GM18517 (cell line): ENCODE results near the gene WNT3A.

Experiments used
- ATAC-seq: cut with Tn5 transposase; IDR thresholded peaks from one replicate; pipeline ENCODE4 v1.9.1; 2021; ENCODE audit warnings: mild to moderate bottlenecking, moderate library complexity; ENCODE audit not compliant: unreplicated experiment

WNT3A gene

DNA sequence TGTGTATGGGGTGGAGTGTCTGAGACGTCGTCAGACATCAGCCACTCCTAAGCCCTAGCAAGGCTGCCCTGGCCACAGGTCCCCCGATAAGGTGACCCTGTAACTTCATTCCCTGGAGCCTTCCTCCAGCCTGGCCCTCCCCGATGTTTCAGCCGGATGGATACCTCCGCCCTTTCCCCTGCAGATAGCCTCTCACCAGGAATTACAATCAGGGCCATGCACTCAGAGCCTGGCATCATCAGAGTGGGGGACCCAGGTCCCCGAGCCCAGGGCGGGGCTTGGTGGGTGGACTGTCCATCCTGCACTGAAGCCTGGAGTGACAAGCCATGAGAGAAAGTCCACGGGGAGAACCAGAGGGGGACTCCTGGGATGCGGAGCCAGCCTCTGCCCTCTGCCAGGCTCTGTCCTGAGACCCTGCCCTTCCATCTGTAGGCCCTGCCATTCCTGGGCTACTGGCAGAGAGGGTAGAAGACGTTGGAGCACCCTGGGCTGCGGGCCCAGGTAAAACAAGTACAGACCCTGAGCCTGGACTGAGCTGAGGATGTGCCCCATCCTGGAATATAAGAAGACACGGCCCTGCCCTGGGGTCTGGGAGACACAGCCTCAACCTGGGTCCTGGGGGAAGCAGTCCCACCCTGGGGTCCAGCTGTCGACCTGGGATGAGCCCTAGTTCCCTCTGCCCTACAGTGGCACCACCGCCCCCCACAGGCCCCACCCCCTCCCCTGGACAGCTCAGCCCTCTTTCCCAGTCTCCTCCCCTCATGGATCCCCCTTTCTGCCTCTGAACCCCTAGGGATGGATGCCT is 58.9 kb downstream of the WNT3A start:
- no peak for ATAC-seq

- ATAC-seq = no peak
These were observed 59.6 kb downstream of the WNT3A start for GRCh38 chr1:228066416-228066815.

- no peak for ATAC-seq
These were observed 60.3 kb downstream of the WNT3A start for GRCh38 chr1:228066891-228067654.

- no peak for ATAC-seq
These were observed 61.6 kb downstream of the WNT3A start for GRCh38 chr1:228068359-228068758.

- no peak for ATAC-seq
These were observed 63.4 kb downstream of the WNT3A start for GRCh38 chr1:228070173-228070572.

DNA sequence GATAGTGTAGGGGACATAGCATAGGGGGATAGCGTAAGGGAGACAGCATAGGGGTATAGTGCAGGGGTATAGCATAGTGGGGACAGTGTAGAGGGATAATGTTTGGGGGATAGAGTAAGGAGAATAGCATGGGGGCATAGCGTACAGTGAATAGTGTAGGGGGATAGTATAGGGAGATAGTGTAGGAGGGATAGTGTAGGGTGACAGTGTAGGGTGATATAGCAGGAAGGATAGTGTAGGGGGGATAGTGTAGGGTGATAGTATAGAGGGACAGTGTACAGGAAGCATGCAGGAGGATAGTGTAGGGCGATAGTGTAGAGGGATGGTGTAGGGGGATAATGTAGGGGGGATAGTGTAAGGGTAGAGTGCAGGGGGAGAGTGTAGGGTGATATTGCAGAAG is 64.1 kb downstream of the WNT3A start:
- no peak for ATAC-seq

- no peak for ATAC-seq
These were observed 65.2 kb downstream of the WNT3A start for GRCh38 chr1:228071839-228072657.

GRCh38 chr1:228072658-228073043 is 65.9 kb downstream of the WNT3A start:
- no peak for ATAC-seq

DNA sequence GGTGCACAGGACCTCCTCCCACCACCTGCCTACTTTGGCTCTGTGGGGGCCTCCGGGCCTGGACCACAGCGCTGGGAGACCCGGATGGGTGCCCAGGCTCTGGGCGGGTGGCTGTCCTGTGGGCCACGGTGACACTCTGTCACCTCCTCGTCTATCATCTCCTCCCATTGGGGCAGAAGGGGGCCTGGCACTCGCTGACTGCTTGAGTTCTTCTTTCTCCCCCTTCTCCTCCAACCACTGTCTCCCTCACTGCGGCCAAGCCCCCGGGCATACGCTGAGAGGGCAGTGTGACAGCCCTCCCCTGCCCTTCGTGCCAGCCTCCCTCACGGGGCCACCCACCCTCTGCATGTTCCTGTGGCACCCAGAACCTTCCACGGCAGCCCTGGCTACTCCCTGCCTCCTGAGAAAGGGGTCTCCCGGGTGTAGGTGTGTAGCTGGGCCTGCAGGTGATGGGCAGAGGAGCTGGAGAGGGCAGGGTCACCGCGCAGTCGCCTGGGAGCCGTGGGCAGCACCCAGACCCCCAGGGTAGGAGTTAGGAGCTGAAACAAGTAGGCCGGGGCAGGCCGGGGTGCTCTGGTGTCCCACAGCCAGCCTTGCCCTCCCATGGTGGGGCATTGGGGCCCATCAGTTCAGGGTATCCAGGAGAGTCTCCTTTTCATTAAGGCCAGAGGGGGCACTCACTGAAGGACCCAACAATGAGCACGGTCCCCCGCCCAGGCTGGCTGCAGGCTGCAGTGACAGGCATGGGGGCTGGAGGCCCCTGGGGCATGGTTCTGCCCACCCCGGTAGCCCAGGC is 66.5 kb downstream of the WNT3A start:
- ATAC-seq = no peak

DNA sequence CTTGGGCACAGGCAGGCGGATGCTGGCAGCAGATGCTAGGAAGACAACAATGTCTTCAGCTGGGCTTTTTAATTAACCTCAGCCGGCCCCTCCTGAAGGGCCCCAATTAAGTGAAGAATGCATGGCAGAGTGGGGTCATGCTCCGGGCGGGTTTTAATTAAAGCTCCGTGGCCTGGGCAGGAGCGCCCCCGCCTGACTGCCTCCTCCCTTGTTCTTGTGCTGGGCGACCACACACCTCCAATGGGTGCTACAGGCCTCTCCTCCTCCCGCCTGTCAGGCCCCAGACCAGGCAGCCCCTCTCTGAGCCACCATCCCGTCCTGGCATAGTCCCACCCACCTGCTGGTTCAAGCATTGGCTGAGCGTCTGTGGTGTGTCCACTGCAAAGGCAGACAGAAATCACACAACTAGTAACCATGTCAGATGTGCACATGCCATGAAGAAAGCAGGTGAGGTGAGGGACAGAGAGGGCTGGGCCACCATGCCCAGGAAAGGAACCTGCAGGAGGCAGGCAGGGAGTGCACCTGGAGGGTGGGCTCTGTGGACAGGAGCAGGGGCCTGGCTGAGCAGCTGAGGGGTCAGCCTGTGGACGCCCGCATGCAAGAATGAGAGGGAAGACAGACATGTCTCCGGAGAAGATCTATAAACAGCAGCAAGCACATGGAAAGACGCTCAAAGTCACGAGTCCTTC is 67.2 kb downstream of the WNT3A start:
- no peak for ATAC-seq

DNA sequence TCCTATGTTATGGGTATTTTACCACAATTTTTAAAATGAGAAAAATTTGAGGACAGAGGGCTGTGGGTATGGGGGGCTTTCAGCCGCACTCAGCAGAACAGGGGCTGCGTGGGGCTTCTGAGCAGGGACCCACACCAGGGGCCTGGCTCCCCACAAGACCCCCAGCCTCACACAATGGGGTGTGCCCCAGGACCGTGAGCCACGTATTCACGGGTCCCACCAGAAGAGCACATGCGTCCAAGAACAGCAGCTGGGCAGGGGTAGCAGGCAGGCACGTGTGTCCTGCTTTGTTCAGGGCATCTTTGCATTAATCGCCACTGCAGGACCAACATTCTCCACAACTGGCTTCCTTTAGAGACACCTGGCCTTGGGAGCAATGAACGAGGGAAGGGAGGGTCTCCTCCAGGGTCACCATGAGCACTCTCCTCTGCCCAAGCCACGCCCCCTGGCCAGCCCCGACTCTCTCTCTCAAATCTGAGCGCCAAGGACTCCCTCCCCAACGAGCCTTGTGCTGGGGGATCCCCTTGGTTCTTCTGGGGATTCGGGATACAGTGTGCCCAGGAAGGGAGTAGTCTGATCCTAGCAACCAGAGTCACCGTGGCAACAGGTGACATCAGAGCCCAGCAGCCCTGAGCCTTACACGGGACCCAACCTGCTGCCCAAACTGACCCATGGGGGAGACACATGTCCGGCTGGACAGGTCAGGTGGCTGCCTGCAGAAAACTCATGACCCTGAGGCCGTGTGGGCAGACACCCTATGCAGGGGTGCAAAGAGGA is 68.3 kb downstream of the WNT3A start:
- no peak for ATAC-seq

- ATAC-seq = no peak
These were observed 69.0 kb downstream of the WNT3A start for GRCh38 chr1:228075801-228076271.

DNA sequence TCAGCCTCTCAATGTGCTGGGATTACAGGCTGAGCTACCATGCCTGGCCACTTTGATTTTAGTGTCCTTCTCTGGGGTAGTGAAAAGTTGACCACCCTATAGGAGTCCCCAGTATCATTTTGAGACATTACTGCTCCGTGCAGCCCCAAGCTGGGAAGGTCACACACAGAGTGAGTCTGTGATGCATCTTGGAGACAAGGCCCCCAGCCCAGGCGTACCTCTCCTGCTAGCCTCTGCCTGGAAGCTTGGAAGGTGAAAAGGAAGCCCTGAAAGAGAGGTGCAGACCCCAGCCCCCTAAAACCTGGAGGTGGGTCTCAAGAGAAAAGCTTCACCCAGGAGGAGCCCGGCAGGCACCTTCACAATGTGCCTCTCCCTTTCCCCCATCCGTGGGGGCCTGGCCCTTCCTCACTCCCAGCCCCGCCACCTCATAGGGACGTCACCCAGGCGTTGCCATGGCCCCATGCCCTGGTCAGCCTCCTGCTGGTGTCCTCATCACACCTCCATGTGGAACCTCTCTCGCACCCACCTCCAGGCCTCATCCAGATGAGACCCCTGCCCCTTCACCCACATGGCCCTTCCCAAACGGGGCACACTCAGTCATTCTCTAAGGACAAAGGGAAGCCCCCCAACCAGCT is 70.1 kb downstream of the WNT3A start:
- no peak for ATAC-seq

DNA sequence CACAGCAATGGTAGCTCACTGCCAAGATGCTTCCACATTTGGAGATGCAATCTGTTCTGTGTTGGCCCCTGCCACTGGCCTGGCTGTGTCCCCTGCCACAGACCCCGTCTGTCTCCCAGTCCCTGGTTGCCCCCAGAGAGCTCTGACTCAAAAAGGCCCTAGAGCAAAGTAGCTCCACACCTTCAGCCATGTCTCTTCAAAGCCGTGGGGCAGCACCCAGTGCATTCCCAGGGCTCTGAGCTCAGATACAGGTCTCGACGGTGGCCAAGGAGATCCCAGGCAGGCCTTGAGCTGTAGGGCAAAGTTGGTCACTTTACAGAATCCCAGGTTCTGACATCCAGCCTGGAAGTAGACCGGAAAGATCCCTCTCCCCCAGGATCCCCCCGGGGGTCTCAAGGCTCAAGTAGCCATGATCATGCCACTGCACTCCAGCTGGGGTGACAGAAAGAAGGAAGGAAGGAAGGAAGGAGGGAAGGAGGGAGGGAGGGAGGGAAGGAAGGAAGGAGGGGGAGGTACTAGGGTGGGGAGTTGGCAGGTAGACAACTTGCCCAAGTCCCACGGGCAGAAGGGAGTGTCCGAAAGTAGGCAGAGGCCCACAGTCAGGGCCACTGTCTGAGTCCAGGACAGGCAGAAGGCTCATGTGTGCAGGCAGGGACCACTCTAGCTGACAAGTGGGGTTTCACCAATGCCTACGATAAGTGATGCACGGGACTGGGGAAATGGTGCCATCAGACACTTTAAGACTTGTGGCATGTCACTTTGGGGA is 71.0 kb downstream of the WNT3A start:
- ATAC-seq = no peak

- no peak for ATAC-seq
These were observed 72.2 kb downstream of the WNT3A start for GRCh38 chr1:228079013-228079412.

DNA sequence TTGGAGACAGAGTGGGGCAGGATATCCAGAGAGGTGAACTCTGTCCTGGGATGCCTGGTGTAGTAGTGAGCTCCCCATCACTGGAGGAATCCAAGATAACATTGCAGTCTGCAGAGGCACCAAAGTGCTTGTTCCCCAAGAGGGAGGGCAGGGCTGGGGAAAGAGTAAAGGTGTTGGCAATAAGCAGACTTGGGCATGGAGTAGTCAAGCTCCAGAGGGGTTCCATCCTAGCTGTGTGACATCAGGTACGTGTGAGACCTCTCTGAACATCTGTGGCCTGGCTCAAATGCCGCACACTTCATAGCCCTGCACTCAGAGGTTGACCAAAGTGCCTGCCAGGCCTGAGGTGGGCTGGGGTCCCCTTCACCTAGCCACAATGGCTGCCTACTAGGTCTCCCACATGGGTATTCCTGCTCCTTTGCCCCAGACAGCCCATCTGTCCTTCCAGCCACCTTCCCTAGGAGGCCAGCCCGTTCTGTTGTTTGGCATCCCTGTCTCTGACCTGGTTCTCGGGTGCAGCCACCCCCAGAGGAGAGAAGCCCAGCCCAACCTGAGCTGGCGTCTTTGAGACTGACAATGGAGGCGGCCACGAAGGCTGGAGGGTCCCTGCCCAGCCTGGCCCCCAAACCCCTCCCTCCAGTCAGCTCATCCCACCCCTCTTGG is 72.9 kb downstream of the WNT3A start:
- ATAC-seq = no peak

DNA sequence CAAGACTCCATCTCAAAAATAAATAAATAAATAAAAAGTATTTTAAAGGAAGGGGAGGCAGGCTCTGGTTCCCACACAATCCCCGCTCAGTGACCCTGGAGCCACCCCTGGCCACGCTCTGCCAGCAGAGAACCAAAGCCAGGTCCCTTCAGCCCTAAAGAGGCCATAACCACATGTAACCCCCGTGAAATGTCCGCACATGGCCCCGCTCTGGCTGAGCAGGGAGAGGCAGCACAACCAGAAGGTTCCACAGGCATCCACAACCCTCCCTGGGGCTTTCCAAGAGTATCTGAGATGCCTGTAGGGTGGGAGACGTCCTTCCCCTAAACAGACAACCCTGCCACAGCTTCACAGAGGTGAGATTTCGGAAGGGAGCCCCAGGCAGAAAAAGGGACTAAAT is 74.3 kb downstream of the WNT3A start:
- no peak for ATAC-seq
